Measurements from ENCODE around the gene GTF2A1. TPM values are rescaled to one million over a fixed set of nuclear protein-coding genes. Genes with fewer than 3 reads are reported as not detected.
"Not testable (repeated sequence)": the region's sequence is repeated elsewhere in the genome, so short reads cannot be mapped to it uniquely, and the experiment has no call there.

The GTF2A1 gene
- polyA plus RNA-seq, 6 donors from 2014 or later, result 7.5 to 18.6 (median 13.0) TPM

- H3K27me3 Mint-ChIP-seq, result peaks cover 4 to 14% (median 12%) of the 10 kb centered on the region in 3 donors
- no peaks in the 10 kb centered on the region for H3K4me1 Mint-ChIP-seq
- H3K36me3 Mint-ChIP-seq, result peaks cover 10 to 12% of the 10 kb centered on the region in 2 donors
- H3K9me3 Mint-ChIP-seq, result peaks cover 8 to 24% (median 16%) of the 10 kb centered on the region in 7 donors
- H3K4me3 Mint-ChIP-seq, result no peak overlapping the region
- no peak overlapping the region for H3K27ac Mint-ChIP-seq
- ATAC-seq (ENCODE audit: low read depth in 2 of 2) (no peak), DNase-seq (no peak)
Observed at GRCh38 chr14:81246461-81247270, 25.9 kb upstream of the GTF2A1 start.

DNA sequence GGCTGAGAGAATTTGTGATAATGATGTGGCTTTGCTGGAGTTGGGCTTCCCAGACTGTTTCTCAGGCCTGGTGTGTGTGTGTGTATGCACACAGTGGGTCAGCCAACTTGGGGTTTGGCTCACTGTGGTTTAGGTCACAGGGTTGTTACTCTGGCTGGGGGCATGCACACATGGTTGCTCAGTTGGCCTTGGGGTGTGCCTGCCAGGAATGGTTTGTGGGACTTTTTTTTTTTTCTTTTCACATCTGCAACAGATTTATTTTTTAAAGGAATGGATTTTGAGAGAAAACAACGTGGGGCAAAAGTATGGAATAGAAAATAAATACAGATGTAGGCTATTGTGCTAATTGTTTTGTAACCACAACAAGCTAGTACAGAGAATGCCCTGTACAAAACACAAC, 25.0 kb upstream of the GTF2A1 start:
- peaks cover 10 to 12% of the 10 kb centered on the region in 2 donors for H3K36me3 Mint-ChIP-seq

GRCh38 chr14:81244431-81244830, 23.7 kb upstream of the GTF2A1 start:
- not testable (repeated sequence) for ATAC-seq (ENCODE audit: low read depth in 2 of 2); H3K4me3 Mint-ChIP-seq; DNase-seq; H3K4me1 Mint-ChIP-seq
- Mint-ChIP-seq H3K36me3 (peaks cover 10 to 12% of the 10 kb centered on the region in 2 donors), H3K27me3 (peaks cover 0 to 20% (median 12%) of the 10 kb centered on the region in 3 donors), H3K9me3 (peaks cover 8 to 27% (median 17%) of the 10 kb centered on the region in 7 donors), H3K27ac (peak overlapping the region in 1 of 6 donors; percentile 41)

More for the DNA sequence above, 25.0 kb upstream of the GTF2A1 start:
- no peak for ATAC-seq (ENCODE audit: low read depth in 2 of 2)
- peak overlapping the region in 2 of 6 donors; percentile 5 to 61 for H3K27ac Mint-ChIP-seq
- no peak overlapping the region for H3K4me3 Mint-ChIP-seq
- H3K4me1 Mint-ChIP-seq, result no peaks in the 10 kb centered on the region
- no peak for DNase-seq
- H3K9me3 Mint-ChIP-seq, result peaks cover 8 to 24% (median 16%) of the 10 kb centered on the region in 7 donors
- H3K27me3 Mint-ChIP-seq, result peaks cover 0 to 15% (median 12%) of the 10 kb centered on the region in 3 donors

GRCh38 chr14:81243499-81243898, 22.7 kb upstream of the GTF2A1 start:
- ATAC-seq (ENCODE audit: low read depth in 2 of 2), result no peak
- Mint-ChIP-seq H3K27ac (peak overlapping the region in 1 of 6 donors; percentile 81), H3K4me3 (no peak overlapping the region), H3K27me3 (peaks cover 0 to 20% (median 12%) of the 10 kb centered on the region in 3 donors), H3K9me3 (peaks cover 8 to 27% (median 17%) of the 10 kb centered on the region in 7 donors), H3K4me1 (no peaks in the 10 kb centered on the region), H3K36me3 (peaks cover 10 to 12% of the 10 kb centered on the region in 2 donors)
- no peak for DNase-seq

- H3K27ac Mint-ChIP-seq; H3K9me3 Mint-ChIP-seq; H3K27me3 Mint-ChIP-seq; ATAC-seq (ENCODE audit: low read depth in 2 of 2); H3K36me3 Mint-ChIP-seq; DNase-seq; H3K4me1 Mint-ChIP-seq: not testable (repeated sequence)
- H3K4me3 Mint-ChIP-seq, result peak overlapping the region in 2 of 8 donors; percentile 22 to 27
Observed at GRCh38 chr14:81236849-81237248, 16.1 kb upstream of the GTF2A1 start.

DNA sequence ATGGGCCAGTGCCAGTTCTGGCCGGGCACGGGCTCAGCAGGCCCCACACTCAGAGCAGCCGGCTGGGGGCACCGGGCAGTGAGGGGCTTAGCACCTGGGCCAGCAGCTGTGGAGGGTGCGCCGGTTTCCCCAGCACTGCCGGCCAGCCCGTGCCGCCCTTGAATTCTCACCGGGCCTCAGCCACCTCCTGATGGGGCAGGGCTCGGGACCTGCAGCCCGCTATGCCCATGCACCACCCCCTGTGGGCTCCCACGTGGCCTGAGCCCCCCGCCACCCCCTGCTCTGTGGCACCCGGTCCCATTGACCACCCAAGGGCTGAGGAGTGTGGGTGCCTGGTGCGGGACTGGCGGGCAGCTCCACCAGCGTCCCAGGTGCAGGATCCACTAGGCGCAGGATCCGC, 15.4 kb upstream of the GTF2A1 start:
- H3K36me3 Mint-ChIP-seq, result no peaks in the 10 kb centered on the region
- no peak for DNase-seq
- no peak overlapping the region for H3K27ac Mint-ChIP-seq
- no peak overlapping the region for H3K4me3 Mint-ChIP-seq
- ATAC-seq (ENCODE audit: low read depth in 2 of 2), result no peak
- H3K4me1 Mint-ChIP-seq, result peaks cover 0 to 8% (median 4%) of the 10 kb centered on the region in 3 donors
- H3K9me3 Mint-ChIP-seq, result peaks cover 0 to 7% (median 0%) of the 10 kb centered on the region in 7 donors
- peaks cover 0 to 9% (median 0%) of the 10 kb centered on the region in 3 donors for H3K27me3 Mint-ChIP-seq

DNA sequence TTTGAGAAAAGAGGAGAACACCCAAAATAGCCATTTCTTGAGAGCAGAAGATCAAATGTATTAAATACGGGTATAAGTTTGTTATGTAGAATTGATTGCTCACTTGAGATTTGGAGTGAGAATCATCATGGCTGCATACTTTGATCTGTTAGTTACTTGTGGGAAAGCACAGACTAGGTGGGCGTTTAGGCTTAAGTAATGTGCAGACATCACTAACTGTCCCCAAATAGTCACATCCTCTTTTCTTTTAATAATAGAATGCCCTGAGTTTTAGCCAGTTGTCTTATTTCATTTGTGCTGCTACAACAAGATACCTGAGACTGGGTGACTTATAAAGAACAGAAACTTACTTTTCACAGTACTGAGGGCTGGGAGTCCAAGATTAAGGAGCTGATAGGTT, 14.3 kb upstream of the GTF2A1 start:
- peaks cover 0 to 8% (median 4%) of the 10 kb centered on the region in 3 donors for H3K4me1 Mint-ChIP-seq
- H3K27me3 Mint-ChIP-seq, result peaks cover 0 to 7% (median under 1%) of the 10 kb centered on the region in 3 donors
- H3K36me3 Mint-ChIP-seq, result no peaks in the 10 kb centered on the region
- peak in 1 of 2 donors; percentile 43 for ATAC-seq (ENCODE audit: low read depth in 2 of 2)
- no peak overlapping the region for H3K4me3 Mint-ChIP-seq
- no peak overlapping the region for H3K27ac Mint-ChIP-seq
- peaks cover 0 to 7% (median 0%) of the 10 kb centered on the region in 7 donors for H3K9me3 Mint-ChIP-seq
- no peak for DNase-seq

GRCh38 chr14:81234278-81234677, 13.5 kb upstream of the GTF2A1 start:
- H3K27ac Mint-ChIP-seq, result peak overlapping the region in 1 of 6 donors; percentile 27
- no peak for ATAC-seq (ENCODE audit: low read depth in 2 of 2)
- H3K4me1 Mint-ChIP-seq, result peaks cover 0 to 8% (median 4%) of the 10 kb centered on the region in 3 donors
- no peak for DNase-seq
- H3K36me3 Mint-ChIP-seq, result no peaks in the 10 kb centered on the region
- H3K9me3 Mint-ChIP-seq, result peaks cover 0 to 7% (median 0%) of the 10 kb centered on the region in 7 donors
- no peak overlapping the region for H3K4me3 Mint-ChIP-seq
- peaks cover 0 to 10% (median 4%) of the 10 kb centered on the region in 3 donors for H3K27me3 Mint-ChIP-seq

GRCh38 chr14:81233615-81234014, 12.9 kb upstream of the GTF2A1 start:
- peaks cover 0 to 8% (median 4%) of the 10 kb centered on the region in 3 donors for H3K4me1 Mint-ChIP-seq
- no peak for ATAC-seq (ENCODE audit: low read depth in 2 of 2)
- DNase-seq, result no peak
- H3K4me3 Mint-ChIP-seq, result no peak overlapping the region
- no peaks in the 10 kb centered on the region for H3K36me3 Mint-ChIP-seq
- H3K27me3 Mint-ChIP-seq, result peaks cover 0 to 10% (median 4%) of the 10 kb centered on the region in 3 donors
- peaks cover 0 to 7% (median 0%) of the 10 kb centered on the region in 7 donors for H3K9me3 Mint-ChIP-seq
- no peak overlapping the region for H3K27ac Mint-ChIP-seq

DNA sequence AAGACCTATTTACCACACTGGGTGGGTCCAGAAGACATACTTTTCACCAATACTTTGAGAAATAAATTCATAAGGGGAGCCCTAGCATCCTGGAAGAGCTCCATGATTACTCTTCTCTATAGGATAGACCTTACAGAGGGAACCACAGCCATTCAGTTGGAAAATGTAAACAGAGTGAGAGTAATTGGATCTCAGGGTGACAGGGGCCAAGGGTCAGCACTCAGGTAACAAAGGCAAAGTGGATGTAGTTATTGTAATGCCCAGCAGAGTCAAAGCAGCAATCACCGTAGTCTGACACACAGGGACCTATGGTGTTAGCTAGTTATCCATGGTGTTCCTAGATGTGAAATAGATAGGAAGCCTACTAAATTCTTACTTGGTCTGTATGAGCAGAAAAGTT, 10.8 kb upstream of the GTF2A1 start:
- Mint-ChIP-seq H3K4me1 (peaks cover 0 to 8% (median 4%) of the 10 kb centered on the region in 3 donors), H3K36me3 (no peaks in the 10 kb centered on the region), H3K4me3 (no peak overlapping the region), H3K27me3 (peaks cover 0 to 10% (median 4%) of the 10 kb centered on the region in 3 donors), H3K27ac (no peak overlapping the region), H3K9me3 (no peaks in the 10 kb centered on the region)
- DNase-seq (no peak), ATAC-seq (ENCODE audit: low read depth in 2 of 2) (no peak)

DNA sequence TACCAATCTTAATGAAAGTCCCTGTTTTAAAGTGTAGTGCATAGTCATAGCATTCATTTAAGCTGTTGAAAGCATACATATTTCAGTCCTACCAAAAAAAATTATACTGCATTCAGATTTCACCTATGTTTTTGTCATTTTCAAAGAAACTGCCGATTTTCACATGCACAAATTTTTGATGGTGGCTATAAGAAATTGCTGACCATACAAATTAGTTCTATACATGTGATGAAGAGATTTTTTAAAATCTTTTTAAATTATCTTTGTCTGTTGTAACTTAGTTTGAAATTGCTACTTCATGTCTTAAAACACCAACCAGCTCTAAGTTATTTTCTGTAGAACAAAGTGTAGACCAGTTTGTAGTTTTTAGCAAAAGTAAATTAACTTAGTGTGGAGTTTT, 3.5 kb upstream of the GTF2A1 start:
- peak overlapping the region in 1 of 8 donors; percentile 34 for H3K4me3 Mint-ChIP-seq
- peaks cover 0 to 3% (median 0%) of the 10 kb centered on the region in 7 donors for H3K9me3 Mint-ChIP-seq
- H3K27ac Mint-ChIP-seq, result no peak overlapping the region
- no peak for ATAC-seq (ENCODE audit: low read depth in 2 of 2)
- no peak for DNase-seq
- H3K4me1 Mint-ChIP-seq, result peaks cover 3 to 12% (median 4%) of the 10 kb centered on the region in 3 donors
- peaks cover 0 to 4% (median 0%) of the 10 kb centered on the region in 3 donors for H3K27me3 Mint-ChIP-seq
- peaks cover 0 to 5% of the 10 kb centered on the region in 2 donors for H3K36me3 Mint-ChIP-seq

GRCh38 chr14:81223788-81224187, 3.0 kb upstream of the GTF2A1 start:
- not testable (repeated sequence) for H3K9me3 Mint-ChIP-seq; ATAC-seq (ENCODE audit: low read depth in 2 of 2); DNase-seq; H3K36me3 Mint-ChIP-seq; H3K27me3 Mint-ChIP-seq; H3K27ac Mint-ChIP-seq
- Mint-ChIP-seq H3K4me1 (peaks cover 4 to 16% (median 5%) of the 10 kb centered on the region in 3 donors), H3K4me3 (peak overlapping the region in 1 of 8 donors; percentile 69)

DNA sequence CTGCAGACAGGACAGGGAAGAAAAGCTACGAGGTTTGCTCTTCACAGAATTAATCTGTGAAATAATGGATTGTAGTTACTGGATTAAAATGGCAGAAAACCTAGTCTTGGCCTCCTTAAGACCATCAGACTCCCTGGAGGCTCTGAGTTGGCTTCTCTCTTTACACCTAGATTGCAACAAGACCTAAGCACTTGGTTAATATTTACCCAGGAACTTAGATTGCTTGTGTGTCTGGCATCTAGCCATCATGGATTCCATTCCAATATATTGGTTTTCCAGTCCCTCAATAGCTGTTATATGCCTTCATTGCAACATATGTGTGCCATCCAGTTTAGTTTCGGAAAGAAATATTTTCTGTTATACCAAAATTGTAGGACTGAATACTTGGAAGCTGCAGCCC, 1.9 kb upstream of the GTF2A1 start:
- DNase-seq, result no peak
- ATAC-seq (ENCODE audit: low read depth in 2 of 2), result no peak
- H3K27me3 Mint-ChIP-seq, result peaks cover 0 to 4% (median 0%) of the 10 kb centered on the region in 3 donors
- H3K4me3 Mint-ChIP-seq, result peak overlapping the region in 3 of 8 donors; percentile 41 to 93 (median 53)
- H3K36me3 Mint-ChIP-seq, result peaks cover 0 to 8% of the 10 kb centered on the region in 2 donors
- H3K27ac Mint-ChIP-seq, result peak overlapping the region in 1 of 6 donors; percentile 73
- H3K4me1 Mint-ChIP-seq, result peaks cover 7 to 23% (median 8%) of the 10 kb centered on the region in 3 donors
- H3K9me3 Mint-ChIP-seq, result peaks cover 0 to 4% (median 0%) of the 10 kb centered on the region in 7 donors

Data from naive B cell (primary cell).